ENCODE measurements around the gene SPRED1.

DNA sequence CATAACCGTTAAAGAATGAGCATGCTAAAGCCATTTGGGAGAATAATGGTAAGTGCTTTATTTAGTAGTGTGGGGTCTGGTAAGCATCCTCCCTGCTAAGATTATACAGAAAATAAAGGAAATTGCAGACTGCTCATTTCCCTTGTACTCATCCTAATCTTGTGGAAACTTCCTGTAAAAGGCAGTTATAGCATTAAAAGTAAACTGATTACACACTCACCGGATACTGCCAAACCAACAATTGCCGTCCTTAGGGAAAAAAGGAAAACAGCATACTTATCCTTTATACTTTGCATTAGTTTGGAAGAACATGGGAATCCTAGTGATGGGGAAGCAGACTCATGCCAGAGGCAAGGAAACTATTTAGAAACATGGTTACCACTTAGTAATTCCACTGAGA, 5.3 kb upstream of the SPRED1 start:
- TF ChIP-seq POLR2A (IDR thresholded peaks at IDR 0.05): no peak
- TF ChIP-seq, protein P1, sequence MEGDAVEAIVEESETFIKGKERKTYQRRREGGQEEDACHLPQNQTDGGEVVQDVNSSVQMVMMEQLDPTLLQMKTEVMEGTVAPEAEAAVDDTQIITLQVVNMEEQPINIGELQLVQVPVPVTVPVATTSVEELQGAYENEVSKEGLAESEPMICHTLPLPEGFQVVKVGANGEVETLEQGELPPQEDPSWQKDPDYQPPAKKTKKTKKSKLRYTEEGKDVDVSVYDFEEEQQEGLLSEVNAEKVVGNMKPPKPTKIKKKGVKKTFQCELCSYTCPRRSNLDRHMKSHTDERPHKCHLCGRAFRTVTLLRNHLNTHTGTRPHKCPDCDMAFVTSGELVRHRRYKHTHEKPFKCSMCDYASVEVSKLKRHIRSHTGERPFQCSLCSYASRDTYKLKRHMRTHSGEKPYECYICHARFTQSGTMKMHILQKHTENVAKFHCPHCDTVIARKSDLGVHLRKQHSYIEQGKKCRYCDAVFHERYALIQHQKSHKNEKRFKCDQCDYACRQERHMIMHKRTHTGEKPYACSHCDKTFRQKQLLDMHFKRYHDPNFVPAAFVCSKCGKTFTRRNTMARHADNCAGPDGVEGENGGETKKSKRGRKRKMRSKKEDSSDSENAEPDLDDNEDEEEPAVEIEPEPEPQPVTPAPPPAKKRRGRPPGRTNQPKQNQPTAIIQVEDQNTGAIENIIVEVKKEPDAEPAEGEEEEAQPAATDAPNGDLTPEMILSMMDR (IDR thresholded peaks at IDR 0.05): no peak
